Stimulated activated effector memory CD8-positive, alpha-beta T cell treated with anti-CD3 and anti-CD28 coated beads, Interleukin-12 subunit alpha, Interleukin-12 subunit beta, amount 100 ng/mL, for 72 hours (primary cell): ENCODE results near the gene FBXW9.
A peak's percentile ranks its signal among the peaks of the same experiment; 100 is the strongest.
"Not testable (repeated sequence)": the region's sequence is repeated elsewhere in the genome, so short reads cannot be mapped to it uniquely, and the experiment has no call there.

Experiments used
- ATAC-seq: fragments of 150-1000 bp; cut with Tn5 transposase; 2 replicates; pipeline ENCODE4 v1.10.0; 2021
- DNase-seq, 2 donors: peaks; one replicate each; pipeline ENCODE4 v3.0.0; 2021 to 2022; ENCODE audit warnings: low spot score in 2 of 2
- H3K27ac Mint-ChIP-seq: one replicate; pipeline ENCODE4 v1.8.0; 2022; ENCODE audit warnings: mild to moderate bottlenecking, mixed read lengths
- H3K36me3 Mint-ChIP-seq: one replicate; pipeline ENCODE4 v1.8.0; 2022; ENCODE audit warnings: mild to moderate bottlenecking, mixed read lengths
- H3K4me1 Mint-ChIP-seq: one replicate; pipeline ENCODE4 v1.8.0; 2022; ENCODE audit warnings: mixed read lengths
- H3K4me3 Mint-ChIP-seq: one replicate; pipeline ENCODE4 v1.8.0; 2022; ENCODE audit warnings: mild to moderate bottlenecking, mixed read lengths
- H3K9me3 Mint-ChIP-seq: one replicate; pipeline ENCODE4 v1.8.0; 2022; ENCODE audit warnings: mixed read lengths

FBXW9 gene

GRCh38 chr19:12664406-12665280 lies 31.8 kb downstream of the FBXW9 start:
- H3K4me1 Mint-ChIP-seq: peaks cover 54% of the 10 kb centered on the region
- no peak for ATAC-seq

GRCh38 chr19:12660980-12661379 lies 35.5 kb downstream of the FBXW9 start:
- Mint-ChIP-seq H3K36me3 (peaks cover 98% of the 10 kb centered on the region), H3K9me3 (no peaks in the 10 kb centered on the region), H3K4me3 (no peak overlapping the region), H3K4me1 (peaks cover 20% of the 10 kb centered on the region), H3K27ac (no peak overlapping the region)
- DNase-seq: no peak
- ATAC-seq: no peak

More at GRCh38 chr19:12664406-12665280, 31.8 kb downstream of the FBXW9 start:
- H3K36me3 Mint-ChIP-seq: peaks cover 88% of the 10 kb centered on the region
- H3K9me3 Mint-ChIP-seq: no peaks in the 10 kb centered on the region
- no peak for DNase-seq
- H3K27ac Mint-ChIP-seq: peak overlapping the region; percentile 95
- H3K4me3 Mint-ChIP-seq: peak overlapping the region; percentile 97

GRCh38 chr19:12657966-12658365 lies 38.5 kb downstream of the FBXW9 start:
- ATAC-seq (no peak), DNase-seq (no peak)
- no peaks in the 10 kb centered on the region for H3K9me3 Mint-ChIP-seq
- no peak overlapping the region for H3K4me3 Mint-ChIP-seq
- peaks cover 9% of the 10 kb centered on the region for H3K4me1 Mint-ChIP-seq
- peaks cover 100% of the 10 kb centered on the region for H3K36me3 Mint-ChIP-seq
- no peak overlapping the region for H3K27ac Mint-ChIP-seq

GRCh38 chr19:12656899-12657571 lies 39.4 kb downstream of the FBXW9 start:
- Mint-ChIP-seq H3K36me3 (peaks cover 100% of the 10 kb centered on the region), H3K9me3 (no peaks in the 10 kb centered on the region)

GRCh38 chr19:12655546-12655945 lies 40.9 kb downstream of the FBXW9 start:
- ATAC-seq (no peak), DNase-seq (no peak)
- Mint-ChIP-seq H3K9me3 (no peaks in the 10 kb centered on the region), H3K27ac (peak overlapping the region; percentile 9), H3K36me3 (peaks cover 100% of the 10 kb centered on the region), H3K4me3 (no peak overlapping the region), H3K4me1 (peaks cover 9% of the 10 kb centered on the region)

More at GRCh38 chr19:12656899-12657571, 39.4 kb downstream of the FBXW9 start:
- no peak overlapping the region for H3K4me3 Mint-ChIP-seq
- peaks cover 9% of the 10 kb centered on the region for H3K4me1 Mint-ChIP-seq
- no peak overlapping the region for H3K27ac Mint-ChIP-seq
- ATAC-seq: peak; percentile 39
- DNase-seq: no peak

- Mint-ChIP-seq H3K36me3 (peaks cover 95% of the 10 kb centered on the region), H3K4me3 (no peak overlapping the region), H3K27ac (no peak overlapping the region), H3K4me1 (peaks cover 14% of the 10 kb centered on the region), H3K9me3 (no peaks in the 10 kb centered on the region)
- ATAC-seq: no peak
- no peak for DNase-seq
These were observed 44.2 kb downstream of the FBXW9 start for GRCh38 chr19:12652219-12652618.

- DNase-seq (no peak), ATAC-seq (no peak)
- peak overlapping the region; percentile 48 for H3K27ac Mint-ChIP-seq
- H3K9me3 Mint-ChIP-seq: no peaks in the 10 kb centered on the region
- H3K4me3 Mint-ChIP-seq: no peak overlapping the region
- peaks cover 9% of the 10 kb centered on the region for H3K4me1 Mint-ChIP-seq
- H3K36me3 Mint-ChIP-seq: peaks cover 93% of the 10 kb centered on the region
These were observed 46.5 kb downstream of the FBXW9 start for GRCh38 chr19:12649941-12650340.

- peak overlapping the region; percentile 34 for H3K27ac Mint-ChIP-seq
- H3K36me3 Mint-ChIP-seq: peaks cover 88% of the 10 kb centered on the region
These were observed 48.3 kb downstream of the FBXW9 start for GRCh38 chr19:12648088-12648487.

GRCh38 chr19:12647490-12648071 lies 48.9 kb downstream of the FBXW9 start:
- peak; percentile 74 for ATAC-seq
- no peaks in the 10 kb centered on the region for H3K9me3 Mint-ChIP-seq
- H3K27ac Mint-ChIP-seq: peak overlapping the region; percentile 40
- H3K4me1 Mint-ChIP-seq: peaks cover 9% of the 10 kb centered on the region
- H3K36me3 Mint-ChIP-seq: peaks cover 88% of the 10 kb centered on the region
- H3K4me3 Mint-ChIP-seq: no peak overlapping the region
- DNase-seq: peak in 1 of 2 donors; percentile 14

More at GRCh38 chr19:12648088-12648487, 48.3 kb downstream of the FBXW9 start:
- H3K9me3 Mint-ChIP-seq: no peaks in the 10 kb centered on the region
- ATAC-seq: no peak
- peaks cover 9% of the 10 kb centered on the region for H3K4me1 Mint-ChIP-seq
- DNase-seq: no peak
- H3K4me3 Mint-ChIP-seq: no peak overlapping the region

GRCh38 chr19:12647047-12647446 lies 49.4 kb downstream of the FBXW9 start:
- Mint-ChIP-seq H3K9me3 (no peaks in the 10 kb centered on the region), H3K27ac (peak overlapping the region; percentile 40), H3K4me3 (no peak overlapping the region)

GRCh38 chr19:12646551-12646950 lies 49.9 kb downstream of the FBXW9 start:
- H3K9me3 Mint-ChIP-seq: no peaks in the 10 kb centered on the region
- ATAC-seq: no peak
- H3K4me1 Mint-ChIP-seq: peaks cover 9% of the 10 kb centered on the region
- no peak overlapping the region for H3K4me3 Mint-ChIP-seq
- H3K27ac Mint-ChIP-seq: peak overlapping the region; percentile 40
- H3K36me3 Mint-ChIP-seq: peaks cover 79% of the 10 kb centered on the region
- no peak for DNase-seq

More at GRCh38 chr19:12647047-12647446, 49.4 kb downstream of the FBXW9 start:
- no peak for ATAC-seq
- Mint-ChIP-seq H3K36me3 (peaks cover 84% of the 10 kb centered on the region), H3K4me1 (peaks cover 9% of the 10 kb centered on the region)
- no peak for DNase-seq

- H3K4me3 Mint-ChIP-seq, ATAC-seq, DNase-seq, H3K27ac Mint-ChIP-seq, H3K9me3 Mint-ChIP-seq: not testable (repeated sequence)
- peaks cover 20% of the 10 kb centered on the region for H3K4me1 Mint-ChIP-seq
- H3K36me3 Mint-ChIP-seq: peaks cover 57% of the 10 kb centered on the region
These were observed 52.7 kb downstream of the FBXW9 start for GRCh38 chr19:12643716-12644115.

GRCh38 chr19:12642506-12642905 lies 53.9 kb downstream of the FBXW9 start:
- Mint-ChIP-seq H3K9me3 (no peaks in the 10 kb centered on the region), H3K36me3 (peaks cover 51% of the 10 kb centered on the region), H3K4me1 (peaks cover 18% of the 10 kb centered on the region), H3K27ac (no peak overlapping the region), H3K4me3 (no peak overlapping the region)
- DNase-seq: no peak
- ATAC-seq: no peak

GRCh38 chr19:12641456-12641855 lies 55.0 kb downstream of the FBXW9 start:
- peaks cover 10% of the 10 kb centered on the region for H3K4me1 Mint-ChIP-seq
- DNase-seq (no peak), ATAC-seq (no peak)
- no peak overlapping the region for H3K27ac Mint-ChIP-seq
- H3K36me3 Mint-ChIP-seq: peaks cover 51% of the 10 kb centered on the region
- H3K4me3 Mint-ChIP-seq: no peak overlapping the region
- H3K9me3 Mint-ChIP-seq: no peaks in the 10 kb centered on the region

- DNase-seq: peak; percentile 82 to 92
- peaks cover 14% of the 10 kb centered on the region for H3K4me1 Mint-ChIP-seq
- peak; percentile 97 for ATAC-seq
- peak overlapping the region; percentile 59 for H3K4me3 Mint-ChIP-seq
- H3K9me3 Mint-ChIP-seq: no peaks in the 10 kb centered on the region
- H3K36me3 Mint-ChIP-seq: peaks cover 43% of the 10 kb centered on the region
- H3K27ac Mint-ChIP-seq: peak overlapping the region; percentile 75
These were observed 56.4 kb downstream of the FBXW9 start for GRCh38 chr19:12639901-12640613.
